ENCODE data around the gene CAMK2D. TPM values are rescaled to one million over a fixed set of nuclear protein-coding genes. Genes with fewer than 3 reads are reported as not detected.

Gene CAMK2D
- total and polyA plus RNA-seq, 12 donors = 55.6 to 286 (median 221) TPM

- WGBS, 2 donors = 97 to 98% methylated on average over 4 of the region's 4 CpGs
- no peaks in the 10 kb centered on the region for H3K36me3 ChIP-seq
- H3K9me3 ChIP-seq = no peaks in the 10 kb centered on the region
- intact Hi-C loops (cut with DNase I) = loop anchor here in 1 of 10 donors (10.0 kb wide), 1 partner anchor 46 kb away; no protein-coding TSS in a partner anchor
- no peak for DNase-seq
- peak overlapping the region in 1 of 10 donors; percentile 55 for H3K27ac ChIP-seq
- no peak for TF ChIP-seq CTCF (IDR thresholded peaks at IDR 0.05)
- peak in 2 of 8 donors; percentile 25 to 34 for ATAC-seq
- peaks cover 0 to 74% (median 47%) of the 10 kb centered on the region in 9 donors for H3K4me1 ChIP-seq
- no peak overlapping the region for H3K4me3 ChIP-seq
- no peaks in the 10 kb centered on the region for H3K27me3 ChIP-seq
Measured at GRCh38 chr4:113588895-113589668, 172.5 kb downstream of the CAMK2D start.

GRCh38 chr4:113587640-113588275 is 173.8 kb downstream of the CAMK2D start:
- DNase-seq (no peak), ATAC-seq (no peak)
- no peak for TF ChIP-seq CTCF (IDR thresholded peaks at IDR 0.05)
- Histone ChIP-seq H3K4me1 (peaks cover 0 to 74% (median 60%) of the 10 kb centered on the region in 9 donors), H3K27ac (peak overlapping the region in 6 of 10 donors; percentile 15 to 85 (median 32)), H3K27me3 (no peaks in the 10 kb centered on the region), H3K4me3 (no peak overlapping the region), H3K36me3 (no peaks in the 10 kb centered on the region), H3K9me3 (no peaks in the 10 kb centered on the region)
- intact Hi-C loops (cut with DNase I) = loop anchor here in 1 of 10 donors (10.0 kb wide), 1 partner anchor 47 kb away; no protein-coding TSS in a partner anchor
- 48 to 64% methylated on average over 4 of the region's 4 CpGs for WGBS, 2 donors

DNA sequence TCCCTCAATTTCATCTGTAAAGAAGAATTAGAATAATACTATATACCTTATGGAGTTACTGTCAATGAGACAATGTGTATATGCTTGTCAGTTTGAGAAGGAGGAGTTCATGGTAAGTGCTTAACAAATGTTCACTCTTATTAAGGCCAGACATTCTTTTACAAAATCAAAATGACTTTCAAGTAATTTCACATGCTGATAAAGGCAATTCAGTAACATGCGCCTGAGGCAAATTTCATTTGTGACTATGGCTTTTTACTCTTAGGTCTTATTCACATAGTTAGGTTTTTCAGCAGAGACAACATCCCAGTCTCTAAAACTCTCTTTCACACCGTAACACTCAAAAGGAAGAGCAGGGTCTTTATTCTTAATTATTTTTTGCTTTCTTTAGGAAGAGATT is 174.4 kb downstream of the CAMK2D start:
- Histone ChIP-seq H3K4me1 (peaks cover 0 to 73% (median 58%) of the 10 kb centered on the region in 9 donors), H3K27me3 (no peaks in the 10 kb centered on the region), H3K4me3 (no peak overlapping the region), H3K36me3 (no peaks in the 10 kb centered on the region), H3K27ac (peak overlapping the region in 8 of 10 donors; percentile 6 to 85 (median 44)), H3K9me3 (no peaks in the 10 kb centered on the region)
- DNase-seq (no peak), ATAC-seq (no peak)
- TF ChIP-seq CTCF (IDR thresholded peaks at IDR 0.05) = no peak
- intact Hi-C loops (cut with DNase I) = loop anchor here in 1 of 10 donors (10.0 kb wide), 1 partner anchor 48 kb away; no protein-coding TSS in a partner anchor
- 90 to 93% methylated on average over 2 of the region's 2 CpGs for WGBS, 2 donors

GRCh38 chr4:113586072-113586471 is 175.5 kb downstream of the CAMK2D start:
- no peak for DNase-seq
- Histone ChIP-seq H3K36me3 (no peaks in the 10 kb centered on the region), H3K4me3 (no peak overlapping the region), H3K27ac (peak overlapping the region in 7 of 10 donors; percentile 27 to 85 (median 79)), H3K4me1 (peaks cover 0 to 65% (median 51%) of the 10 kb centered on the region in 9 donors), H3K9me3 (no peaks in the 10 kb centered on the region), H3K27me3 (no peaks in the 10 kb centered on the region)
- no peak for TF ChIP-seq CTCF (IDR thresholded peaks at IDR 0.05)
- intact Hi-C loops (cut with DNase I) = loop anchor here in 1 of 10 donors (10.0 kb wide), 1 partner anchor 49 kb away; no protein-coding TSS in a partner anchor
- ATAC-seq = no peak

Measured in heart right ventricle (tissue), 16 donors.